Activated T-cell treated with anti-CD3 and anti-CD28 coated beads, Interleukin-2, amount 50 U/mL, for 72 hours (primary cell): ENCODE data around the gene GNA15. TPM values are rescaled to one million over a fixed set of nuclear protein-coding genes. Genes with fewer than 3 reads are reported as not detected.

Source experiments
- ATAC-seq, 2 donors: fragments of 150-1000 bp; cut with Tn5 transposase; replicated peaks in 1 of 2; 2 replicates each; pipeline ENCODE4 v1.10.0; 2021; ENCODE audit warnings: moderate library complexity in 2 of 2, mild to moderate bottlenecking in 1 of 2
- DNase-seq, 2 donors: peaks; one replicate each; pipeline ENCODE4 v3.0.0; 2021 to 2022; ENCODE audit warnings: mixed read lengths in 1 of 2
- H3K27ac Mint-ChIP-seq: one replicate; pipeline ENCODE4 v1.8.0; 2022; ENCODE audit warnings: mild to moderate bottlenecking, moderate library complexity, mixed read lengths
- H3K27me3 Mint-ChIP-seq: one replicate; pipeline ENCODE4 v1.8.0; 2022; ENCODE audit warnings: low read depth, mixed read lengths
- H3K36me3 Mint-ChIP-seq, 2 donors: one replicate each; pipeline ENCODE4 v1.8.0; 2022; ENCODE audit warnings: mixed read lengths in 2 of 2, mild to moderate bottlenecking in 1 of 2; ENCODE audit not compliant: insufficient read depth in 2 of 2
- H3K4me1 Mint-ChIP-seq: one replicate; pipeline ENCODE4 v1.8.0; 2022; ENCODE audit warnings: low read depth, mixed read lengths
- H3K4me3 Mint-ChIP-seq, 2 donors: one replicate each; pipeline ENCODE4 v1.8.0; 2022; ENCODE audit warnings: mild to moderate bottlenecking in 2 of 2, mixed read lengths in 2 of 2, moderate library complexity in 2 of 2
- H3K9me3 Mint-ChIP-seq, 2 donors: one replicate each; pipeline ENCODE4 v1.8.0; 2022; ENCODE audit warnings: mixed read lengths in 2 of 2
- total RNA-seq, 2 donors: library from RNA; stranded (reverse); gene quantifications; one replicate each; pipeline ENCODE4 v1.2.3, GENCODE V29; 2022

Gene GNA15
- total RNA-seq, 2 donors from 2014 or later: 32.8 to 66.5 TPM

DNA sequence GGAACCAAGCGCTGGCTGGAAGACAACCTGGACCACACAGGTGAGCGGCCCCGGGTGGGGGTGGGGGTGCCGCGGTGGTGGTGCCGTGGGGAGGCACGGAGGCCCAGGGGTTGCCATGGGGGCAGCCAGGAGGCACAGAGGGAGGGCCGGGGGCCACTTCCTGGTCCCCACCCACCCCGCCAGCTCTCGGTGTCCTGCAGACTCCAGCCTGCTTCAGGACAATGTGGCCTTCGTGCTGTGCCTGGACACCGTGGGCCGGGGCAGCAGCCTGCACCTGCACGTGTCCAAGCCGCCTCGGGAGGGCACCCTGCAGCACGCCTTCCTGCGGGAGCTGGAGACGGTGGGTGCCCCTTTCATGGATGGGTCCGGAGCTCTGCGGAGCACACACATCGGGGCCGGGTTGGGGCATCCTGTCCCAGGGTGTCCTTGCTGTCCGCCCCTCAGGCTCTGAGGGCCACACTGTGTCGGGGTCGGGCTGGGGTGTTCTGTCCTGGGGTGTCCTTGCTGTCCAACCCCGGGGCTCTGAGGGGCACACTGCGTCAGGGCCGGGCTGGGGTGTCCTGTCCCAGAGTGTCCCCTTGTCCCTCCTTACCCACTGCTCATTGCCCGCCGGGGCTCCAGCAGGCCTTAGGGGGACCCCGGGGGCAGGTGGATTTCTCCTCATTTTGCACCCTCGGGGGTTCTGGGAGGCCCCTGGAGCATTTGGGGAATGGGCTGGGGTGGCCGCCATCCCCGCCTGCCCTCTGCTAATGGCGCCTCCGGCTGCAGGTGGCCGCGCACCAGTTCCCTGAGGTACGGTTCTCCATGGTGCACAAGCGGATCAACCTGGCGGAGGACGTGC is 68.2 kb downstream of the GNA15 start:
- no peaks in the 10 kb centered on the region for H3K4me1 Mint-ChIP-seq

GRCh38 chr19:3204646-3205275 is 68.9 kb downstream of the GNA15 start:
- no peaks in the 10 kb centered on the region for H3K27me3 Mint-ChIP-seq
- no peak overlapping the region for H3K4me3 Mint-ChIP-seq
- DNase-seq (no peak), ATAC-seq (no peak)
- H3K27ac Mint-ChIP-seq: no peak overlapping the region
- H3K9me3 Mint-ChIP-seq: no peaks in the 10 kb centered on the region
- no peaks in the 10 kb centered on the region for H3K36me3 Mint-ChIP-seq
- no peaks in the 10 kb centered on the region for H3K4me1 Mint-ChIP-seq

More for the DNA sequence above, 68.2 kb downstream of the GNA15 start:
- Mint-ChIP-seq H3K9me3 (no peaks in the 10 kb centered on the region), H3K4me3 (no peak overlapping the region), H3K36me3 (no peaks in the 10 kb centered on the region), H3K27ac (no peak overlapping the region), H3K27me3 (no peaks in the 10 kb centered on the region)
- no peak for ATAC-seq
- no peak for DNase-seq

- Mint-ChIP-seq H3K9me3 (no peaks in the 10 kb centered on the region), H3K27ac (no peak overlapping the region), H3K4me1 (no peaks in the 10 kb centered on the region), H3K36me3 (no peaks in the 10 kb centered on the region), H3K27me3 (no peaks in the 10 kb centered on the region), H3K4me3 (no peak overlapping the region)
- DNase-seq (no peak), ATAC-seq (no peak)
These were observed 70.6 kb downstream of the GNA15 start for GRCh38 chr19:3206216-3206953.

- DNase-seq (no peak), ATAC-seq (no peak)
- H3K4me1 Mint-ChIP-seq: no peaks in the 10 kb centered on the region
- H3K9me3 Mint-ChIP-seq: no peaks in the 10 kb centered on the region
- H3K27me3 Mint-ChIP-seq: no peaks in the 10 kb centered on the region
- H3K4me3 Mint-ChIP-seq: no peak overlapping the region
- H3K27ac Mint-ChIP-seq: no peak overlapping the region
- H3K36me3 Mint-ChIP-seq: no peaks in the 10 kb centered on the region
These were observed 71.8 kb downstream of the GNA15 start for GRCh38 chr19:3207461-3208242.

DNA sequence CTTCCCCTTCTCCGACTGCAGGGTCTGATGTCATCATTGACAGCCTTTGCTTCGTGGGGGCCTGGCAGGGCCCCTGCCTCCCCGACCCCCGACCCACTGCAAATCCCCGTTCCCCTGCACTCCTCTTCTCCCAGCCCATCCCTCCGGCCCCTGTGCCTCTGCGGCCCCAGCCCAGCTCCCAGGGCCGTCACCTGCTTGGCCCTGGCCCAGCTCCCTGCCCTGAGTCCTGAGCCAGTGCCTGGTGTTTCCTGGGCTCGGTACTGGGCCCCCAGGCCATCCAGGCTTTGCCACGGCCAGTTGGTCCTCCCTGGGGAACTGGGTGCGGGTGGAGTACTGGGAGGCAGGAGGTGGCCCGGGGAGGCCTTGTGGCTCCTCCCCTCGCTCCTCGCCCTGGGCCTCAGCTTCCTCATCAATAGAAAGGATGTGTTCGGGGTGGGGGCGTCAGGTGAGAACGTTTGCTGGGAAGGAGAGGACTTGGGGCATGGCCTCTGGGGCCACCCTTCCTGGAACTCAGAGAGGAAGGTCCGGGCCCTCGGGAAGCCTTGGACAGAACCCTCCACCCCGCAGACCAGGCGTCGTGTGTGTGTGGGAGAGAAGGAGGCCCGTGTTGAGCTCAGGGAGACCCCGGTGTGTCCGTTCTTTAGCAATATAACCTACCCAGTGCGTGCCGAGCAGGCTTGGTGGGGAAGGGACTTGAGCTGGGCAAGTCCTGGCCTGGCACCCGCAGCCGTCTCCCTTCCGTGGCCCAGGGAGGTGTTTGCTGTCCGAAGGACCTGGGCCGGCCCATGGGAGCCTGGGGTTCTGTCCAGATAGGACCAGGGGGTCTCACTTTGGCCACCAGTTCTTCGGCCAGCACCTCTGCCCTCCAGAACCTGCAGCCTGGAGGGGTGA is 72.7 kb downstream of the GNA15 start:
- DNase-seq (no peak), ATAC-seq (no peak)
- H3K4me1 Mint-ChIP-seq: no peaks in the 10 kb centered on the region
- H3K9me3 Mint-ChIP-seq: no peaks in the 10 kb centered on the region
- no peaks in the 10 kb centered on the region for H3K27me3 Mint-ChIP-seq
- H3K27ac Mint-ChIP-seq: no peak overlapping the region
- H3K4me3 Mint-ChIP-seq: no peak overlapping the region
- no peaks in the 10 kb centered on the region for H3K36me3 Mint-ChIP-seq

- Mint-ChIP-seq H3K36me3 (no peaks in the 10 kb centered on the region), H3K9me3 (no peaks in the 10 kb centered on the region), H3K27me3 (no peaks in the 10 kb centered on the region), H3K4me1 (no peaks in the 10 kb centered on the region), H3K27ac (no peak overlapping the region), H3K4me3 (no peak overlapping the region)
- ATAC-seq (peak; percentile 77 to 84), DNase-seq (peak; percentile 72 to 74)
These were observed 74.6 kb downstream of the GNA15 start for GRCh38 chr19:3210347-3211017.

GRCh38 chr19:3211191-3211590 is 75.4 kb downstream of the GNA15 start:
- Mint-ChIP-seq H3K4me3 (no peak overlapping the region), H3K27me3 (no peaks in the 10 kb centered on the region), H3K36me3 (no peaks in the 10 kb centered on the region), H3K27ac (no peak overlapping the region), H3K9me3 (no peaks in the 10 kb centered on the region), H3K4me1 (no peaks in the 10 kb centered on the region)
- ATAC-seq: no peak
- no peak for DNase-seq

DNA sequence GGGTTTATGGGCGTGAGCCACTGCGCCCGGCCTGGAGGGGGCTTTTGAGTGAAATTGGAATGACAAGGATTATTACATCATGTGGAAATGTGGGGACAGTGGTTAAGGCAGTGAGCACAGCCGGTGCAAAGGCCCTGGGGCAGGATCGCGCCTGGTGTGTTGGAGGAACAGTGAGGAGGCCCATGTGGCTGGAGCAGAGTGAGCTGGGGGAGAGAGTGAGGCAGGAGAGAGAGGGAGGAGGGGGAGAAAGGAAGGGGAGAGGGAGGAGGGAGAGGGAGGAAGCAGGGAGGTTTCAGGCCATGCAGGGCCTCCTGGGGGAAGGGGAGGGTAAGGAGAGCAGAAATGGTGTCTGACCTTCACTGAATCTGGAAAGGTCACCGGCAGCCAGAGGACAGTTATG is 77.3 kb downstream of the GNA15 start:
- Mint-ChIP-seq H3K27me3 (no peaks in the 10 kb centered on the region), H3K4me3 (no peak overlapping the region), H3K27ac (no peak overlapping the region), H3K4me1 (no peaks in the 10 kb centered on the region), H3K36me3 (no peaks in the 10 kb centered on the region), H3K9me3 (no peaks in the 10 kb centered on the region)
- ATAC-seq (no peak), DNase-seq (no peak)

Other genes starting within 250 kb of the GNA15 start
- 1 to 10 TPM; 6.2 to 7.6 TPM for gene ZNF57, start 235.1 kb upstream of the GNA15 start, total RNA-seq
- gene ZNF77, start 191.1 kb upstream of the GNA15 start, total RNA-seq: 1 to 10 TPM; 5.4 to 5.5 TPM
- gene TLE6, start 158.5 kb upstream of the GNA15 start, total RNA-seq: 1 to 10 TPM; 4.5 to 6.0 TPM
- 10 to 100 TPM; 12.4 to 16.5 TPM for gene TLE2, start 106.8 kb upstream of the GNA15 start, total RNA-seq
- gene TLE5, start 73.5 kb upstream of the GNA15 start, total RNA-seq: 100 to 1,000 TPM; 286 to 349 TPM
- 1 to 10 TPM; 7.7 to 8.4 TPM for gene GNA11, start 41.7 kb upstream of the GNA15 start, total RNA-seq
- 10 to 100 TPM; 41.1 to 43.4 TPM for gene S1PR4, start 42.7 kb downstream of the GNA15 start, total RNA-seq
- gene NCLN, start 49.9 kb downstream of the GNA15 start, total RNA-seq: 10 to 100 TPM; 35.0 to 38.7 TPM
- gene CELF5, start 88.6 kb downstream of the GNA15 start, total RNA-seq: under 1 TPM; 0.17 to 0.42 TPM
- gene NFIC, start 230.6 kb downstream of the GNA15 start, total RNA-seq: 10 to 100 TPM; 19.8 to 24.8 TPM